SK-N-SH treated with all-trans-retinoic acid at 6 μM for 48 hours (cell line): Measurements from ENCODE around the gene CDC45.
"Not testable (repeated sequence)": the region's sequence is repeated elsewhere in the genome, so short reads cannot be mapped to it uniquely, and the experiment has no call there.

ENCODE experiments used
- ATAC-seq: fragments of 200-7000 bp; cut with Tn5 transposase; 3 replicates; pipeline ENCODE4 v1.9.1; 2020; ENCODE audit warnings: mild to moderate bottlenecking, moderate library complexity
- BACH2 ChIP-seq: fragments of 250-450 bp; sonication (Bioruptor Pico); IDR thresholded peaks from 2 replicates; pipeline ENCODE4 v1.9.0; 2021; ENCODE audit warnings: mild to moderate bottlenecking, borderline replicate concordance
- CREB5 ChIP-seq: fragments of 250-450 bp; sonication (Bioruptor Pico); IDR thresholded peaks from 2 replicates; pipeline ENCODE4 v1.5.1; 2020; ENCODE audit warnings: low read depth, mild to moderate bottlenecking, moderate library complexity
- ESRRG ChIP-seq: fragments of 250-450 bp; sonication (Bioruptor Pico); IDR thresholded peaks from 2 replicates; pipeline ENCODE4 v1.6.1; 2021; ENCODE audit warnings: mild to moderate bottlenecking
- GLIS3 ChIP-seq: fragments of 250-450 bp; sonication (Bioruptor Pico); IDR thresholded peaks from 2 replicates; pipeline ENCODE4 v1.5.0; 2020; ENCODE audit warnings: mild to moderate bottlenecking, moderate library complexity
- OSR1 ChIP-seq: fragments of 250-450 bp; sonication (Bioruptor Pico); IDR thresholded peaks from 2 replicates; pipeline ENCODE4 v1.8.0; 2022; ENCODE audit warnings: moderate library complexity, mild to moderate bottlenecking, inconsistent platforms
- PPARA ChIP-seq: fragments of 250-450 bp; sonication (Bioruptor Pico); IDR thresholded peaks from 2 replicates; pipeline ENCODE4 v1.5.0; 2020; ENCODE audit warnings: mild to moderate bottlenecking, borderline replicate concordance
- RARB ChIP-seq: fragments of 250-450 bp; sonication (Bioruptor Pico); IDR thresholded peaks from 2 replicates; pipeline ENCODE4 v1.8.0; 2021; ENCODE audit warnings: mild to moderate bottlenecking, moderate library complexity
- SNAI2 ChIP-seq: fragments of 250-450 bp; sonication (Bioruptor Pico); IDR thresholded peaks from 2 replicates; pipeline ENCODE4 v1.5.0; 2020; ENCODE audit warnings: mild to moderate bottlenecking, moderate library complexity
- TCF4 ChIP-seq: fragments of 250-450 bp; sonication (Bioruptor Pico); IDR thresholded peaks from 2 replicates; pipeline ENCODE4 v1.8.0; 2021; ENCODE audit warnings: mild to moderate bottlenecking, moderate library complexity, borderline replicate concordance
- TOX ChIP-seq: fragments of 250-450 bp; sonication (Bioruptor Pico); IDR thresholded peaks from 2 replicates; pipeline ENCODE4 v1.8.0; 2021; ENCODE audit warnings: mild to moderate bottlenecking, moderate library complexity, borderline replicate concordance
- ZFP3 ChIP-seq: fragments of 250-450 bp; sonication (Bioruptor Pico); IDR thresholded peaks from 2 replicates; pipeline ENCODE4 v1.5.0; 2020; ENCODE audit warnings: mild to moderate bottlenecking, moderate library complexity
- ZFP30 ChIP-seq: fragments of 450-650 bp; formaldehyde crosslinking; IDR thresholded peaks from 2 replicates; pipeline ENCODE4 v1.5.0; 2022; ENCODE audit warnings: mild to moderate bottlenecking, moderate library complexity
- ZNF565 ChIP-seq: fragments of 450-650 bp; formaldehyde crosslinking; conservative IDR thresholded peaks from 2 replicates; pipeline ENCODE4 v1.5.0; 2020; ENCODE audit warnings: low read depth, mild to moderate bottlenecking, moderate library complexity
- ZNF8 ChIP-seq: fragments of 450-650 bp; formaldehyde crosslinking; IDR thresholded peaks from 2 replicates; pipeline ENCODE4 v1.5.0; 2020; ENCODE audit warnings: mild to moderate bottlenecking, moderate library complexity
- TF ChIP-seq, protein P1 (sequence below): fragments of 250-450 bp; sonication (Bioruptor Pico); IDR thresholded peaks from 2 replicates; pipeline ENCODE4 v1.5.0; 2020; ENCODE audit warnings: mild to moderate bottlenecking, moderate library complexity
- TF ChIP-seq, protein P2 (sequence below): fragments of 250-450 bp; sonication (Bioruptor Pico); IDR thresholded peaks from 2 replicates; pipeline ENCODE4 v1.5.1; 2021; ENCODE audit warnings: mild to moderate bottlenecking, moderate library complexity

Gene CDC45

DNA sequence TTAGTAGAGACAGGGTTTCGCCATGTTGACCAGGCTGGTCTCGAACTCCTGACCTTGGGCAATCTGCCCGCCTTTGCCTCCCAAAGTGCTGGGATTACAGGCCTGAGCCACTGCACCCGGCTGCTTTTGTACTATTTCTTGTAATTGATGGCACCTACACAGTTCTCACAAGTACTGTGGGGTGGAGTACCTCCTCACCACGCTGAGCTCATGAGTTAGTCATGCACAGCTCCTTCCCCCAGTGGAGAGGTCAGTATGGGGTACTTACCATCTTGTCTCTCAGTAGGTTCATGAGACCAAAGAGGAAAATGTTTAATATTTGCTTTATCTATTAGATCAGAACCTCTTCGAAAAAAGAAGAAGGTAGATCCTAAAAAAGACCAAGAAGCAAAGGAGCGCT lies 45.3 kb upstream of the CDC45 start:
- TF ChIP-seq TOX (CRISPR knock-in tag) (no peak), TCF4 (CRISPR knock-in tag) (no peak)
- no peak for ATAC-seq

GRCh38 chr22:19434829-19435580 lies 44.7 kb upstream of the CDC45 start:
- no peak for TF ChIP-seq ZNF565 (CRISPR knock-in tag)
- TF ChIP-seq SNAI2 (CRISPR knock-in tag) = no peak
- TF ChIP-seq TOX (CRISPR knock-in tag) = no peak

GRCh38 chr22:19436444-19437161 lies 43.1 kb upstream of the CDC45 start:
- ATAC-seq = not testable (repeated sequence)

More at GRCh38 chr22:19434829-19435580, 44.7 kb upstream of the CDC45 start:
- ATAC-seq = no peak

- ATAC-seq = no peak
- TF ChIP-seq ZNF565 (CRISPR knock-in tag) = no peak
- no peak for TF ChIP-seq OSR1
- TF ChIP-seq TCF4 (CRISPR knock-in tag) = no peak
- TF ChIP-seq, protein P1, sequence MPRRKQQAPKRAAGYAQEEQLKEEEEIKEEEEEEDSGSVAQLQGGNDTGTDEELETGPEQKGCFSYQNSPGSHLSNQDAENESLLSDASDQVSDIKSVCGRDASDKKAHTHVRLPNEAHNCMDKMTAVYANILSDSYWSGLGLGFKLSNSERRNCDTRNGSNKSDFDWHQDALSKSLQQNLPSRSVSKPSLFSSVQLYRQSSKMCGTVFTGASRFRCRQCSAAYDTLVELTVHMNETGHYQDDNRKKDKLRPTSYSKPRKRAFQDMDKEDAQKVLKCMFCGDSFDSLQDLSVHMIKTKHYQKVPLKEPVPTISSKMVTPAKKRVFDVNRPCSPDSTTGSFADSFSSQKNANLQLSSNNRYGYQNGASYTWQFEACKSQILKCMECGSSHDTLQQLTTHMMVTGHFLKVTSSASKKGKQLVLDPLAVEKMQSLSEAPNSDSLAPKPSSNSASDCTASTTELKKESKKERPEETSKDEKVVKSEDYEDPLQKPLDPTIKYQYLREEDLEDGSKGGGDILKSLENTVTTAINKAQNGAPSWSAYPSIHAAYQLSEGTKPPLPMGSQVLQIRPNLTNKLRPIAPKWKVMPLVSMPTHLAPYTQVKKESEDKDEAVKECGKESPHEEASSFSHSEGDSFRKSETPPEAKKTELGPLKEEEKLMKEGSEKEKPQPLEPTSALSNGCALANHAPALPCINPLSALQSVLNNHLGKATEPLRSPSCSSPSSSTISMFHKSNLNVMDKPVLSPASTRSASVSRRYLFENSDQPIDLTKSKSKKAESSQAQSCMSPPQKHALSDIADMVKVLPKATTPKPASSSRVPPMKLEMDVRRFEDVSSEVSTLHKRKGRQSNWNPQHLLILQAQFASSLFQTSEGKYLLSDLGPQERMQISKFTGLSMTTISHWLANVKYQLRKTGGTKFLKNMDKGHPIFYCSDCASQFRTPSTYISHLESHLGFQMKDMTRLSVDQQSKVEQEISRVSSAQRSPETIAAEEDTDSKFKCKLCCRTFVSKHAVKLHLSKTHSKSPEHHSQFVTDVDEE = no peak
- TF ChIP-seq CREB5 (CRISPR knock-in tag) = no peak
- TF ChIP-seq, protein P2, sequence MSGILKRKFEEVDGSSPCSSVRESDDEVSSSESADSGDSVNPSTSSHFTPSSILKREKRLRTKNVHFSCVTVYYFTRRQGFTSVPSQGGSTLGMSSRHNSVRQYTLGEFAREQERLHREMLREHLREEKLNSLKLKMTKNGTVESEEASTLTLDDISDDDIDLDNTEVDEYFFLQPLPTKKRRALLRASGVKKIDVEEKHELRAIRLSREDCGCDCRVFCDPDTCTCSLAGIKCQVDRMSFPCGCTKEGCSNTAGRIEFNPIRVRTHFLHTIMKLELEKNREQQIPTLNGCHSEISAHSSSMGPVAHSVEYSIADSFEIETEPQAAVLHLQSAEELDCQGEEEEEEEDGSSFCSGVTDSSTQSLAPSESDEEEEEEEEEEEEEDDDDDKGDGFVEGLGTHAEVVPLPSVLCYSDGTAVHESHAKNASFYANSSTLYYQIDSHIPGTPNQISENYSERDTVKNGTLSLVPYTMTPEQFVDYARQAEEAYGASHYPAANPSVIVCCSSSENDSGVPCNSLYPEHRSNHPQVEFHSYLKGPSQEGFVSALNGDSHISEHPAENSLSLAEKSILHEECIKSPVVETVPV (CRISPR knock-in tag) = no peak
- TF ChIP-seq TOX (CRISPR knock-in tag) = no peak
- no peak for TF ChIP-seq ZFP30 (CRISPR knock-in tag)
- TF ChIP-seq PPARA (CRISPR knock-in tag) = no peak
- TF ChIP-seq ESRRG (CRISPR knock-in tag) = no peak
- TF ChIP-seq BACH2 = no peak
- TF ChIP-seq ZFP3 (CRISPR knock-in tag) = no peak
Observed at GRCh38 chr22:19438298-19438697, 41.4 kb upstream of the CDC45 start.

GRCh38 chr22:19440411-19441195 lies 39.1 kb upstream of the CDC45 start:
- no peak for ATAC-seq
- TF ChIP-seq BACH2 (no peak), ZNF565 (CRISPR knock-in tag) (no peak), GLIS3 (CRISPR knock-in tag) (no peak), RARB (CRISPR knock-in tag) (no peak), SNAI2 (CRISPR knock-in tag) (no peak), OSR1 (no peak), ZNF8 (CRISPR knock-in tag) (no peak)
- TF ChIP-seq, protein P1 = no peak
